AG04449 (cell line): ENCODE results near the gene THOC7.

Experiments
- CTCF ChIA-PET: fragments of 350-600 bp; formaldehyde crosslinking; extraction: SDS; loops from one replicate; lab custom pipeline; 2021; ENCODE audit warnings: antibody characterized with exemption; lab: Yijun Ruan, JAX
- POLR2A ChIA-PET: fragments of 400-600, 350-600 bp; formaldehyde crosslinking; extraction: SDS; loops from one replicate; lab custom pipeline; 2020; ENCODE audit warnings: antibody characterized with exemption, inconsistent platforms; lab: Yijun Ruan, JAX
- DNase-seq: peaks from one replicate; pipeline ENCODE4 v3.0.0-alpha.2; 2010; ENCODE audit warnings: low read depth, low spot score
- H3K4me3 ChIP-seq: 2 replicates; pipeline ENCODE4 v1.5.1; 2011; ENCODE audit warnings: low read depth, mild to moderate bottlenecking, control low read depth, low read length
- CTCF ChIP-seq: IDR thresholded peaks from one replicate; pipeline ENCODE4 v1.5.1; 2011; ENCODE audit warnings: mild to moderate bottlenecking, moderate library complexity, low read length, control low read depth, inconsistent platforms; ENCODE audit not compliant: insufficient read depth; ENCODE audit errors: missing control alignments

Gene THOC7

GRCh38 chr3:63817225-63817624 lies 46.4 kb downstream of the THOC7 start:
- CTCF ChIA-PET: interaction anchor here (1.2 to 16.6 kb wide), 16 partner anchors 9 to 473 kb away, joined by 3 to 491 read pairs (median 8); no protein-coding TSS in a partner anchor
- no peak for DNase-seq
- TF ChIP-seq CTCF: no peak
- POLR2A ChIA-PET: no interaction called here
- no peak overlapping the region for H3K4me3 ChIP-seq

- POLR2A ChIA-PET: no interaction called here
- no peak for TF ChIP-seq CTCF
- no peak overlapping the region for H3K4me3 ChIP-seq
- CTCF ChIA-PET: interaction anchor here (0.7 to 16.6 kb wide), 4 partner anchors 147 to 459 kb away, joined by 3 to 491 read pairs (median 4); no protein-coding TSS in a partner anchor
- no peak for DNase-seq
These were observed 49.4 kb downstream of the THOC7 start for GRCh38 chr3:63814237-63814636.

GRCh38 chr3:63809607-63810006 lies 54.0 kb downstream of the THOC7 start:
- no peak for DNase-seq
- no peak for TF ChIP-seq CTCF
- CTCF ChIA-PET: no interaction called here
- POLR2A ChIA-PET: no interaction called here
- H3K4me3 ChIP-seq: no peak overlapping the region

DNA sequence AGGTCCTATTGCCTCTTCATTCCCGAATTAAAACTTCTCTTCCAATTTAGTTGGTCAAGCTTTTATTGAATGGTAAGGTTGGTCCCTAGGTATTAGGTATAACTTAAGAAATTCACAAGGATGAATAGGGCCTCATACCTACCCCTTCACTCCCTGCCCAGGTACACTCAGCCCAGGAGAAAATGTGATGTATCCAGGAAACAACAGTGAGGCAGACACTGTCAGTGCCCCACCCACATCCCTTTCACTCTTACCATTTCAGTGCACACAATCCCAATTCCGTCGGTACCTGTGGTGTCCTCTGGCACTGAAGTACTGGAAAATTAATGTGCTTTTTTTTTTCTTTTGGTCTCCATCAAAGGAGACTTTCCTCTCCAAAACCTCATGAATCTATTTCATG lies 55.0 kb downstream of the THOC7 start:
- CTCF ChIA-PET: interaction anchor here (0.7 to 9.1 kb wide), 5 partner anchors 9 to 457 kb away, joined by 3 to 80 read pairs (median 4); partner anchors contain the start of gene C3orf49
- POLR2A ChIA-PET: no interaction called here
- H3K4me3 ChIP-seq: no peak overlapping the region
- no peak for TF ChIP-seq CTCF
- no peak for DNase-seq

DNA sequence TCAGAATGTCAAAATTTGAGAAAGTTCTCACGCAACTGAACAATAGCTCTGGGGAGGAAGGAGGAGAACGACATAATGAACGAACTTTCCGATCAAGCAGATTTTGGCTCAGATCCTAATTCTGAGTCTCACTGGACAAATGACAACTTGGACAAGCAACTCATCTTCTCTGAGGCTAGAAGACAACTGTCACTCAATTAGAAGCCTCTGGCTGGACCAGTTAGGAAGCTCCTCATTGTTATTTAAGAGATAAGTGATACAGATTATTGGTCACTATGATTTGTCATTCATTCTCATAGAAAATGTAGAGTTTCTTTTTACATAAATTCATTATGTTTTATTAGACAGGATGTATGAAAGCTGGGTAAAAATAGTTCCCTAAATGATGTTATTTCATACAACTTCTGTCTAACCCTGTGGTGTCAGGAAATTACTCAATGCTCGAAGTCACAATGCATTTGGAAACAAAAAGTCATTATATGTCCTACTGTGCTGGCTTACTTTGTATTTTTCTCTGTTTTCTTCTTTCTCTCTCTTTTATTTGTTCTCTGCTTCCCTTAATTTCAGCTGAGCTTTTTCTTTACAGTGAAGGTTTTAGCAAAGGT lies 55.5 kb downstream of the THOC7 start:
- no peak overlapping the region for H3K4me3 ChIP-seq

More for the DNA sequence above, 55.5 kb downstream of the THOC7 start:
- TF ChIP-seq CTCF: no peak
- ChIA-PET POLR2A (no interaction called here), CTCF (interaction anchor here (0.7 to 9.1 kb wide), 5 partner anchors 9 to 457 kb away, joined by 3 to 80 read pairs (median 4); partner anchors contain the start of gene C3orf49)
- DNase-seq: no peak
